ENCODE data around the gene HOOK1. TPM values are rescaled to one million over a fixed set of nuclear protein-coding genes. Genes with fewer than 3 reads are reported as not detected.

HOOK1 gene
- total RNA-seq, 1 experiment from 2014 or later, result 42.0 TPM

DNA sequence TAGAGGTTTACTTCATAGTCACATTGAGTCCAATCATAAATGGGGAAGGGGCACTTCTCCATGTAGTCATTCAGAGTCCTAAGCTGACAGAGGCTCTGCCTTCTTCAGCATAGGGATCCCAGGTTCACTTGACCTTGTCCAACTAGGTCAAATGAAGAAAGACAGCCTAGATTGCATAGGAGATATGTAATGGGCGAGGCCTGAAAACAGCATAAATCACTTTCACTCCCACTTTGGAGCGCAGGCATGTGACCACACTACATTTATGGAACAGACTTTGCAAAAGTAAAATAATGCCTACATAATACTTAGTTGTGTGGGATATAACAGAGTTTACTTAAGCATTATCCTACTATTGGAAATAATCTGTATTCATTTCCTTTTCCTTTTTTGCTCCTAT lies 51.7 kb downstream of the HOOK1 start:
- no peak overlapping the region for H3K18ac ChIP-seq (ENCODE audit: insufficient read length, low read depth, low read length)
- H3K56ac ChIP-seq (ENCODE audit: insufficient read length, low read depth, low read length), result no peak overlapping the region
- H3K4ac ChIP-seq (ENCODE audit: low read depth, low read length), result no peak overlapping the region
- no peak overlapping the region for H2BK12ac ChIP-seq (ENCODE audit: insufficient read length, low read depth, low read length)
- no peaks in the 10 kb centered on the region for H3K9me3 ChIP-seq (ENCODE audit: control insufficient read depth, low read depth, low read length)
- no peak overlapping the region for H4K8ac ChIP-seq (replicated peaks; ENCODE audit: insufficient read length, low read depth, low read length)
- Mint-ChIP-seq H3K4me1 (no peaks in the 10 kb centered on the region), H3K4me3 (no peak overlapping the region), H3K27ac (no peak overlapping the region), H3K27me3 (ENCODE audit: low read depth) (no peaks in the 10 kb centered on the region), H3K9me3 (no peaks in the 10 kb centered on the region), H3K36me3 (ENCODE audit: insufficient read depth in 1 of 3, low read depth in 3 of 3) (peaks cover 1 to 37% (median 14%) of the 10 kb centered on the region in 3 experiments; a peak in 4 of 7 replicates)
- no peak overlapping the region for H3T11ph ChIP-seq (ENCODE audit: low read length)
- H2BK5ac ChIP-seq (ENCODE audit: insufficient read length, low read length), result no peak overlapping the region
- H3K23ac ChIP-seq (ENCODE audit: insufficient read length, low read depth, low read length), result no peak overlapping the region
- no peak overlapping the region for H3K27ac ChIP-seq (ENCODE audit: insufficient read length, low read depth, low read length)
- H3K23me2 ChIP-seq (ENCODE audit: insufficient read length, low read depth, low read length, poor library complexity, severe bottlenecking), result no peaks in the 10 kb centered on the region
- no peak overlapping the region for H2AK5ac ChIP-seq (ENCODE audit: insufficient read length, low read length)
- no peaks in the 10 kb centered on the region for H3K27me3 ChIP-seq (ENCODE audit: insufficient read depth, low read length)
- no peak for DNase-seq
- H2AFZ ChIP-seq (ENCODE audit: low read length), result no peak overlapping the region
- no peaks in the 10 kb centered on the region for H3K79me1 ChIP-seq (ENCODE audit: insufficient read depth, low read depth, low read length, poor library complexity, severe bottlenecking)
- H2BK20ac ChIP-seq (ENCODE audit: low read depth, low read length, poor library complexity, severe bottlenecking), result no peak overlapping the region
- no peak overlapping the region for H4K5ac ChIP-seq (ENCODE audit: insufficient read length, low read depth, low read length)
- H3K79me2 ChIP-seq (ENCODE audit: insufficient read depth, low read length), result no peaks in the 10 kb centered on the region
- no peaks in the 10 kb centered on the region for H3K4me1 ChIP-seq (ENCODE audit: insufficient read depth, low read length)
- H3K4me2 ChIP-seq (ENCODE audit: insufficient read depth, insufficient read length, low read length), result no peak overlapping the region
- no peaks in the 10 kb centered on the region for H4K20me1 ChIP-seq (ENCODE audit: control insufficient read depth, insufficient read depth, insufficient read length)
- no peak overlapping the region for H2BK120ac ChIP-seq (ENCODE audit: low read depth, low read length, poor library complexity, severe bottlenecking)
- no peak overlapping the region for H4K91ac ChIP-seq (ENCODE audit: insufficient read length, low read depth, low read length)
- no peak overlapping the region for H3K14ac ChIP-seq (ENCODE audit: insufficient read depth, low read length)
- no peak overlapping the region for H3K9ac ChIP-seq (ENCODE audit: extremely low read depth, insufficient read length, low read length)
- H2BK15ac ChIP-seq (ENCODE audit: low read depth, low read length), result no peak overlapping the region
- TF ChIP-seq, protein P1, sequence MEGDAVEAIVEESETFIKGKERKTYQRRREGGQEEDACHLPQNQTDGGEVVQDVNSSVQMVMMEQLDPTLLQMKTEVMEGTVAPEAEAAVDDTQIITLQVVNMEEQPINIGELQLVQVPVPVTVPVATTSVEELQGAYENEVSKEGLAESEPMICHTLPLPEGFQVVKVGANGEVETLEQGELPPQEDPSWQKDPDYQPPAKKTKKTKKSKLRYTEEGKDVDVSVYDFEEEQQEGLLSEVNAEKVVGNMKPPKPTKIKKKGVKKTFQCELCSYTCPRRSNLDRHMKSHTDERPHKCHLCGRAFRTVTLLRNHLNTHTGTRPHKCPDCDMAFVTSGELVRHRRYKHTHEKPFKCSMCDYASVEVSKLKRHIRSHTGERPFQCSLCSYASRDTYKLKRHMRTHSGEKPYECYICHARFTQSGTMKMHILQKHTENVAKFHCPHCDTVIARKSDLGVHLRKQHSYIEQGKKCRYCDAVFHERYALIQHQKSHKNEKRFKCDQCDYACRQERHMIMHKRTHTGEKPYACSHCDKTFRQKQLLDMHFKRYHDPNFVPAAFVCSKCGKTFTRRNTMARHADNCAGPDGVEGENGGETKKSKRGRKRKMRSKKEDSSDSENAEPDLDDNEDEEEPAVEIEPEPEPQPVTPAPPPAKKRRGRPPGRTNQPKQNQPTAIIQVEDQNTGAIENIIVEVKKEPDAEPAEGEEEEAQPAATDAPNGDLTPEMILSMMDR (conservative IDR thresholded peaks at IDR 0.05), result no peak
- no CpG with 5 or more reads among the region's 2 CpGs for WGBS (ENCODE audit: extremely low coverage, insufficient read length, low lambda C conversion rate)

Measured in H9 (cell line).